Measurements from ENCODE around the gene ST7.

- TF ChIP-seq TARDBP (IDR thresholded peaks at IDR 0.05) (no peak), NFRKB (IDR thresholded peaks at IDR 0.05) (no peak), FOXM1 (IDR thresholded peaks at IDR 0.05; ENCODE audit: borderline replicate concordance) (no peak), BHLHE40 (IDR thresholded peaks at IDR 0.05; ENCODE audit: borderline replicate concordance) (no peak), ELF4 (IDR thresholded peaks at IDR 0.05) (no peak), ZNF384 (IDR thresholded peaks at IDR 0.05) (no peak), SP1 (IDR thresholded peaks at IDR 0.05) (no peak), L3MBTL2 (conservative IDR thresholded peaks at IDR 0.05) (no peak), FOXK2 (IDR thresholded peaks at IDR 0.05) (no peak), SUZ12 (IDR thresholded peaks at IDR 0.05) (no peak), FOXA1 (IDR thresholded peaks at IDR 0.05) (no peak), ARNT (IDR thresholded peaks at IDR 0.05) (no peak)
- TF ChIP-seq, protein P1, sequence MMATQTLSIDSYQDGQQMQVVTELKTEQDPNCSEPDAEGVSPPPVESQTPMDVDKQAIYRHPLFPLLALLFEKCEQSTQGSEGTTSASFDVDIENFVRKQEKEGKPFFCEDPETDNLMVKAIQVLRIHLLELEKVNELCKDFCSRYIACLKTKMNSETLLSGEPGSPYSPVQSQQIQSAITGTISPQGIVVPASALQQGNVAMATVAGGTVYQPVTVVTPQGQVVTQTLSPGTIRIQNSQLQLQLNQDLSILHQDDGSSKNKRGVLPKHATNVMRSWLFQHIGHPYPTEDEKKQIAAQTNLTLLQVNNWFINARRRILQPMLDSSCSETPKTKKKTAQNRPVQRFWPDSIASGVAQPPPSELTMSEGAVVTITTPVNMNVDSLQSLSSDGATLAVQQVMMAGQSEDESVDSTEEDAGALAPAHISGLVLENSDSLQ (IDR thresholded peaks at IDR 0.05) = no peak
These were observed 9.9 kb downstream of the ST7 start for GRCh38 chr7:116963234-116963633.

All from HEK293T (cell line).